ENCODE measurements around the gene IL9. TPM values are rescaled to one million over a fixed set of nuclear protein-coding genes. Genes with fewer than 3 reads are reported as not detected.

IL9 gene
- total RNA-seq, 1 experiment from 2014 or later: not detected

DNA sequence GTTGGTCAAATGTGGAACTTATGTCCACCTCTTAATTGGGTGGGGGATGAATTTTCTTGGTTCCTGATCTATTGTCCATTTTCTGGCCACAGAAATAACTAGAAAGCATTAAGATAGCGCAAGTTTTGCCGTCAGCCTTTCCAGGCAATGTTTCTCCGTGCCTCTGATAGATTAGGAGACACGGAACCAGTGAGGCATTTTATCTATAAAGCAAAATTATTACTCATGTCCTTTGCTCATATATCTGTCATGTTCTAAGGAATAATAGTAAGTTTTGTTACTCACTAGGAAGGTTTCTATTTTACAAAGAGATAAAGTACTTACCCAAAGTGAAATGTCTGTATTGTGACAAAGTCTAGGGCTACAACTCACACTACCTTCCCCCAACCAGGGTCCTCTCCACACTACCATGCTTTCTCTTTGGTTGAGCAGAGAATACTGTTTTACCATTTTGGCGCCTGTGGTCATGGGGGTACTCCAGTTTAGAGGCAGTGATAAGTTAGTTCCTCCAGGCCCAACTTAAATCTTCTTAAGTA is 19.9 kb upstream of the IL9 start:
- Histone ChIP-seq H2AFZ (no peak overlapping the region), H3K36me3 (ENCODE audit: low read depth) (no peaks in the 10 kb centered on the region), H3K9me3 (ENCODE audit: insufficient read depth, low read depth) (no peaks in the 10 kb centered on the region), H3K4me3 (no peak overlapping the region), H3K4me2 (no peak overlapping the region), H4K20me1 (ENCODE audit: insufficient read depth) (no peaks in the 10 kb centered on the region), H3K27me3 (ENCODE audit: insufficient read depth, low read depth) (peaks cover 56% of the 10 kb centered on the region), H3K79me2 (ENCODE audit: low read depth) (no peaks in the 10 kb centered on the region), H3F3A (ENCODE audit: insufficient read depth, low read depth) (no peaks in the 10 kb centered on the region), H3K27ac (no peak overlapping the region), H3K9me2 (ENCODE audit: insufficient read depth) (no peaks in the 10 kb centered on the region), H3K4me1 (replicated peaks; ENCODE audit: insufficient read depth) (no peaks in the 10 kb centered on the region)
- DNase-seq: no peak
- ChIA-PET CTCF (no interaction called here), POLR2A (ENCODE audit: unreplicated experiment) (no interaction called here)
- intact Hi-C loops (cut with micrococcal nuclease; ENCODE audit: unreplicated experiment): no loop called here
- no TSS peak for BruUV-seq (replicated peaks)
- no peak for TF ChIP-seq EZH2 (IDR thresholded peaks at IDR 0.05; ENCODE audit: low read depth)
- TF ChIP-seq, protein P1, sequence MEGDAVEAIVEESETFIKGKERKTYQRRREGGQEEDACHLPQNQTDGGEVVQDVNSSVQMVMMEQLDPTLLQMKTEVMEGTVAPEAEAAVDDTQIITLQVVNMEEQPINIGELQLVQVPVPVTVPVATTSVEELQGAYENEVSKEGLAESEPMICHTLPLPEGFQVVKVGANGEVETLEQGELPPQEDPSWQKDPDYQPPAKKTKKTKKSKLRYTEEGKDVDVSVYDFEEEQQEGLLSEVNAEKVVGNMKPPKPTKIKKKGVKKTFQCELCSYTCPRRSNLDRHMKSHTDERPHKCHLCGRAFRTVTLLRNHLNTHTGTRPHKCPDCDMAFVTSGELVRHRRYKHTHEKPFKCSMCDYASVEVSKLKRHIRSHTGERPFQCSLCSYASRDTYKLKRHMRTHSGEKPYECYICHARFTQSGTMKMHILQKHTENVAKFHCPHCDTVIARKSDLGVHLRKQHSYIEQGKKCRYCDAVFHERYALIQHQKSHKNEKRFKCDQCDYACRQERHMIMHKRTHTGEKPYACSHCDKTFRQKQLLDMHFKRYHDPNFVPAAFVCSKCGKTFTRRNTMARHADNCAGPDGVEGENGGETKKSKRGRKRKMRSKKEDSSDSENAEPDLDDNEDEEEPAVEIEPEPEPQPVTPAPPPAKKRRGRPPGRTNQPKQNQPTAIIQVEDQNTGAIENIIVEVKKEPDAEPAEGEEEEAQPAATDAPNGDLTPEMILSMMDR (conservative IDR thresholded peaks at IDR 0.05): no peak

DNA sequence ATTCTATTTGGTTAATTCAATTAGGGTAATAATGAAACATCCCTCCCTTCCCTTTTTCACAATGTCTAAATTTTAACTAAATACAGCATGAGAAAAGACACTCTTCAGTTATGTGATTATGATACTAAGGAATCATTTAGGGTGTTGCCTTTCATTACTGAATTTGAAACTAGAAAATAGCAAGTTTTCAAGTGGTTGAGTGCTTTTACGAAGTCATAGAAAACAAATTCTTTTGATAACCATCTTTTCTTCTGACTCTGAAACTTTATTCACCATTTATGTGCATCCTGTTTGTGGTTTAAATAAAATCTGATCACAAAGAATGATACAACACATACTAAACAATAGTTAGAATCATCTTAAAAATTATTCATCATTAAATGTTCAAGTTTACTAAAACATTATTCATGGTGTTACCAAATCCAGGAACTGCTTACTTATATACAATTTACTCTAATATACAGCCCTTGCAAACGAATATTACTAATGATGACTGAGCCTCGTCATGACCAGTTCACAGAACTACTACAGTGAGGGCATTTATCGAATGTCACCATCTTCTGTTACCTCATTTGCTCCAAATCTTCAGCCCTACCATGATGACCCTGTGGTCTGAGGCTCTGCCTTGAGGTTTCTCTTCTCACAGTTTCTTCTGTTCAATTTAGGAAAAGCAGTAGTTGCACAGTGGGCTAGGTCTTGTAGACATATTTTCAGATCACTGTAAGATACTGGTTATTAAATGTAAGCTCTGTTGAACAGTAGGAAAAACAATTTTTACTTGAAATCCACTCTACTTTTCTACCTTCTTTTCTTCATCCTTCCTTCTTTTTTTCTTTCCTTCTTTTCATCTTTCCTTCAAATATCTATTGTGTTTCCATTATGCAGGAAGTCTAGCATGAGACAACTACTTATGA is 18.3 kb upstream of the IL9 start:
- Histone ChIP-seq H3K4me1 (replicated peaks; ENCODE audit: insufficient read depth) (no peaks in the 10 kb centered on the region), H3K9me2 (ENCODE audit: insufficient read depth) (no peaks in the 10 kb centered on the region), H2AFZ (no peak overlapping the region), H4K20me1 (ENCODE audit: insufficient read depth) (no peaks in the 10 kb centered on the region), H3F3A (ENCODE audit: insufficient read depth, low read depth) (no peaks in the 10 kb centered on the region), H3K27me3 (ENCODE audit: insufficient read depth, low read depth) (peaks cover 71% of the 10 kb centered on the region), H3K27ac (no peak overlapping the region), H3K36me3 (ENCODE audit: low read depth) (no peaks in the 10 kb centered on the region), H3K79me2 (ENCODE audit: low read depth) (no peaks in the 10 kb centered on the region), H3K4me3 (no peak overlapping the region), H3K9me3 (ENCODE audit: insufficient read depth, low read depth) (no peaks in the 10 kb centered on the region; the same call in 1 of the 2 replicates), H3K4me2 (no peak overlapping the region)
- BruUV-seq (replicated peaks): no TSS peak
- ChIA-PET POLR2A (ENCODE audit: unreplicated experiment) (no interaction called here), CTCF (no interaction called here)
- TF ChIP-seq EZH2 (IDR thresholded peaks at IDR 0.05; ENCODE audit: low read depth): no peak
- TF ChIP-seq, protein P1 (conservative IDR thresholded peaks at IDR 0.05): no peak
- no peak for DNase-seq
- intact Hi-C loops (cut with micrococcal nuclease; ENCODE audit: unreplicated experiment): no loop called here

DNA sequence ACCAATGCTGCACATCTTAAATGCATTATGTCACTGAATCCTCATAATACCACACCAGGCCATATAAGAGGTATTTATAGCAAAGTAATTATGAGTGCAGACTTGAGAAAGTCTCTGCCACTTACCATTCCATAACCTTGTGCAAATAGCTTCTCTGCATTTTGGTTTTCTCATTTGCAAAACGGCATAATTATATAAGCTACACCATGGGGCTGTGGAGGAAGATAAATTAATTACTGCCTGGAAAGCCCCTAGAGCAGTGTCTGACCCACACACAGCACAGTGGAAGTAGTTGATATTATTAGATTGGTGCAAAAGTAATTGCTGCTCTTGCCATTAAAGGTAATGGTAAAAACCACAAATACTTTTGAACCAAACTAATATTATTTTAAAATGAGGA is 9.5 kb upstream of the IL9 start:
- no peak for TF ChIP-seq EZH2 (IDR thresholded peaks at IDR 0.05; ENCODE audit: low read depth)
- TF ChIP-seq, protein P1 (conservative IDR thresholded peaks at IDR 0.05): no peak
- Histone ChIP-seq H3K36me3 (ENCODE audit: low read depth) (no peaks in the 10 kb centered on the region), H2AFZ (no peak overlapping the region), H3K9me3 (ENCODE audit: insufficient read depth, low read depth) (no peaks in the 10 kb centered on the region; the same call in 1 of the 2 replicates), H3K4me3 (no peak overlapping the region), H3K27ac (no peak overlapping the region), H3F3A (ENCODE audit: insufficient read depth, low read depth) (no peaks in the 10 kb centered on the region), H3K9me2 (ENCODE audit: insufficient read depth) (no peaks in the 10 kb centered on the region), H3K79me2 (ENCODE audit: low read depth) (no peaks in the 10 kb centered on the region), H4K20me1 (ENCODE audit: insufficient read depth) (no peaks in the 10 kb centered on the region), H3K27me3 (ENCODE audit: insufficient read depth, low read depth) (peaks cover 49% of the 10 kb centered on the region), H3K4me1 (replicated peaks; ENCODE audit: insufficient read depth) (no peaks in the 10 kb centered on the region), H3K4me2 (no peak overlapping the region)
- intact Hi-C loops (cut with micrococcal nuclease; ENCODE audit: unreplicated experiment): no loop called here
- ChIA-PET POLR2A (ENCODE audit: unreplicated experiment) (no interaction called here), CTCF (no interaction called here)
- BruUV-seq (replicated peaks): no TSS peak
- DNase-seq: no peak
